ENCODE results near the gene HTRA3.

HTRA3 gene

DNA sequence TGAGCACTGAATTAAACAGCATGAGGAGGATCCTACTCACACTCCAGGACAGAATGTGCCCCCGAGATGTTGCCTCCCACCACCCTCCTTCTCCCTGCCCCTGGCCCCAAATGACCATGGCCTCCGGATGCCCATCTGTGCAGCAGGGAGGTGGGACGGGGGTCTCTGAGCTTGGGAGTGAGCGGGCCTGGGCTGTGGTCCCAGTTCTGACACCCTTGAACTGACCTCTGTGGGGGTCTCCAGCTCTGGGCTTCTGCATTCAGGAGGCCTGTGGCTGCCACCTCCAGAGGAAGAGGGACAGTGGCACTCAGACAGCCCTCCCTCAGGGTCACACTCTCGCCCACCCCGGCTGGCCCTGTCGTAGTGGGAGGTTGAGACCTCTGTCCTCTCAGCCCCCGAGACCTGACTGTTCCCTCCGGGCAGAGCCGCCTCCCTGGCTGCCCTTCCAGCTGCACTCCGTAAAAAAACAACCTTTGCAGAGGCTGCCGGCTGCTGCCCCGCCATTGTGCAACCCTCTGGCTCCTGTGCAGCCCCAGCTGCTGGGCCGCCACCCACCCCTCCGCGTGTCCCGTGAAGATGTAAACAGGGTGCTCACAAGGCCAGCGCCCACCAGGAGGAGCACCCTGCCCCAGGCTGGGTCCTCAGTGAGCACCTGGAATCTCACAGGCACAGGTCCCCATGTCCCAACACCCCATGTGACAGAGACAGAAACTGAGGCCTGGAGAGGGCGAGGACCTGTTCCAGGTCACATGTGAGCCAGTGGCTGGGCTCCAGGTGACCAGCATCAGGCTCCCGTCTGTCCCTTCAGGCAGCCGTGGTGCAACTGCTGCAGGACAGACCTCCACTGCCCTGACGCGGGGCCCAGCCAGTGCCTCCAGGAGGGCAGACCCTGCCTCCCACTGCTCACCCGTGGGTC, 39.6 kb downstream of the HTRA3 start:
- no peak for DNase-seq (ENCODE audit: low read depth, low spot score)

- no peak for DNase-seq (ENCODE audit: low read depth, low spot score)
These were observed 40.8 kb downstream of the HTRA3 start for GRCh38 chr4:8310306-8310705.

DNA sequence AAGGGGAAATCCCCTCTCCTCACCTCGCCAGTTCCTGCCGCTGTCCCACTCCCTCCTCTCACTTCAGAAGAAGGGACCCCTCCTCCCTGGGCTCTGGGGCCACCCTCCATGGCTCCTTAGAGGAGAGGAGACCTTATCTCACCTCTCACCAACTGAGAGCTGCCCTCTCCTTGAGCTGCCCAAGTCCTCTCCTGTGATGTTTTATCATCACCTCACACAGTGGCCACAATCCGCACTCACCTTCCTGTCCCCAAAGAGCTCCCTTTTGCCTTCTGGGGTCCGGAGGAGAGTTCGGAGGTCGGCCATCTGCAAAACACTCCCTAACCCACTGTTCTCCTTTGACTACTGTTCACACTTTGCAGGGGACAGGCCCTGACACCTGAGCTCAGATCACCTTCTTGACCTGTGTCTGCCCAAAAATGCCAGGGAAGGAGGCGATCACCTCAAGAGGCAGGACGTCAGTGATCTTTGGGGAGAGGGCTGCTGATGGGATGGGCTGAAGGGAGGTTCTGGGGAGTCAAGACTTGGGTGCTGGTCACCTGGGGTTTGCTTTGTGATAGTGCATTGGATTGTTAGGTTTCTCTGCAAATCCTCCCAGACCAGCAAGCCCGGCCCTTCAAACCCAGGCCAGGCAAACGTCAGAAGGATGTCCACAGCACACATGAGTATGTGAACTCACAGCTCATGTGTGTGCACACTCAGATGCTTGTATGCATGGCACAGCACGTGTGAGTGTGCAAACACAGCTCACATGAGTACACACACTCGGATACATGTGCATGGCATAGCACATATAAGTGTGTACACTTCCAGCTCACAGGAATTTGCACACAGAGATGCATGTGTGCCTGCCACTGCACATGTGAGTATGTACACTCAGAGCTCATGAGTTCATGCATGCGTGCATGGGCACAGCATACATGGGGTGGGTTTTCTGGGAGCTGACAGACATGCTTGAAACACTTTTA, 41.8 kb downstream of the HTRA3 start:
- no peak for DNase-seq (ENCODE audit: low read depth, low spot score)

- DNase-seq (ENCODE audit: low read depth, low spot score) = no peak
These were observed 42.5 kb downstream of the HTRA3 start for GRCh38 chr4:8312069-8312445.

GRCh38 chr4:8312976-8313375, 43.4 kb downstream of the HTRA3 start:
- no peak for DNase-seq (ENCODE audit: low read depth, low spot score)

DNA sequence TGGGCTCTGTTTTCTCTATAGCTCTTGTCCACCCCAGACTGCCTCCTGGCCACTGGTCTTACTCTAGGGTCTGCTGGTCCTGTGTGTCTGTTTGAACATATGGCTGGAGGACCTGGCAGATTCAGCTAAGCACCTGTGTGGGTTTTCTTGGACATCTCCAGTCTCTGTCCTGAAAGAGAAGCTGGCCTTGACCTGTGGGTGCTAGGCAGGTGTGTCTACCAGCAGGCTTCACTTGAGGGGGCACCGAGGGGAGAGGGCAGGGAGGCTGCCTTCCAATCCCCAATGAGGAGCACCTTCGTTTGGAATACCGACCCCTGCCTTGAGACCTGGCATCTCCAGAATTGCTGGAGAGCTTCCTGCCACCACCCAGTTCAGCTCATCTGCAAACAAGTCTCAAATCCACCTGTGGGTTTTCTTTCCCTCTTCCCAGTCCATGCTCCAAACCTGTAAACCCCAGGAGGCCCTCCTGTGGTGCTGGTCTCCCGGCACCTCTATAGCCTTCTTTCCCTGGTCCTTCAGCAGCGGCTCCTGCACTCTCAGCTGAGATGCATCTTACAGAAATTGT, 45.2 kb downstream of the HTRA3 start:
- DNase-seq (ENCODE audit: low read depth, low spot score) = no peak

GRCh38 chr4:8315435-8316250, 46.1 kb downstream of the HTRA3 start:
- DNase-seq (ENCODE audit: low read depth, low spot score) = peak; percentile 53

DNA sequence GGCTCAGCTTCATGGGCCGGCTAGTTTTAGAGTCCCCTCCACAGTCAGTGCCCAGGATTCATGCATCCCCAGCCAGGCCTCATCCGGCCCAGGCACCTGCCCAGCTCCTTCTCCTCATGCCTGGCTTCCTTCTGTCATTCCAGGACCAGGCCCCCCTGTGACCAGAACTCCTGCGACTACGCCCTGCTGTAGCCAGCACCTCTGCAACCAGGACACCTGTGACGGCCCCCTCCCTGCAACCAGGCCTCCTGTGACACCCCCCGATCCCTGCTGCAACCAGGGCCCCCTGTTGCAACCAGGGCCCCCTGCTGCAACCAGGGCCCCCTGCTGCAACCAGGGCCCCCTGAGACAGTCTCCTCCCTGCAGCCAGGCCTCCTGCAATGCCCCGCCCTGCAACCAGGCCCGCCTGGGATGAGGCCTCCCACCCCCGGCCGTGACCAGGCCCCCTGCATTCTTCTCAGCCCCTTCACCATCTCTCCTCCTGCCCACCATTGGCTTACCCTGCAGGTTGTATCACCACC, 46.8 kb downstream of the HTRA3 start:
- DNase-seq (ENCODE audit: low read depth, low spot score) = no peak

GRCh38 chr4:8316911-8317351, 47.4 kb downstream of the HTRA3 start:
- DNase-seq (ENCODE audit: low read depth, low spot score) = no peak

GRCh38 chr4:8317474-8317873, 47.9 kb downstream of the HTRA3 start:
- DNase-seq (ENCODE audit: low read depth, low spot score) = no peak

- no peak for DNase-seq (ENCODE audit: low read depth, low spot score)
These were observed 49.0 kb downstream of the HTRA3 start for GRCh38 chr4:8318509-8318908.

DNA sequence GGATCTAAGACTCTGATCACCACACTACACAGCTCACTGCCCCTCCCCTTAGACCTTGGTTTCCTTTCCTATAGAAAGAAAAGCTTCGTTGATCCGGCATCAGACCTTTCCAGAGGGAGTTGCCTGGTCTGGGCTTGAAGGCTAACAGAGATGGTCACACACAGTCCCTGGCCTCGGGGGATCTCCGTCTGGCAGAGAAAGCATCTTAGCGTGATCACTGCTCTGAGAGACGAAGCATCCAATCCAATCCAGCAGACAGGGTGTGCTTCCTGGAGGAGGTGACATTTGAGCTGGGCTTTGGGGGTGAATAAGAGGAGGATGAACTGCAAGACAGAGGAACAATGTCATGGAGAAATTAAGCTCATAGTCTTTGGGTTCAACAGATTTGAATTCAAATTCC, 49.5 kb downstream of the HTRA3 start:
- no peak for DNase-seq (ENCODE audit: low read depth, low spot score)

DNA sequence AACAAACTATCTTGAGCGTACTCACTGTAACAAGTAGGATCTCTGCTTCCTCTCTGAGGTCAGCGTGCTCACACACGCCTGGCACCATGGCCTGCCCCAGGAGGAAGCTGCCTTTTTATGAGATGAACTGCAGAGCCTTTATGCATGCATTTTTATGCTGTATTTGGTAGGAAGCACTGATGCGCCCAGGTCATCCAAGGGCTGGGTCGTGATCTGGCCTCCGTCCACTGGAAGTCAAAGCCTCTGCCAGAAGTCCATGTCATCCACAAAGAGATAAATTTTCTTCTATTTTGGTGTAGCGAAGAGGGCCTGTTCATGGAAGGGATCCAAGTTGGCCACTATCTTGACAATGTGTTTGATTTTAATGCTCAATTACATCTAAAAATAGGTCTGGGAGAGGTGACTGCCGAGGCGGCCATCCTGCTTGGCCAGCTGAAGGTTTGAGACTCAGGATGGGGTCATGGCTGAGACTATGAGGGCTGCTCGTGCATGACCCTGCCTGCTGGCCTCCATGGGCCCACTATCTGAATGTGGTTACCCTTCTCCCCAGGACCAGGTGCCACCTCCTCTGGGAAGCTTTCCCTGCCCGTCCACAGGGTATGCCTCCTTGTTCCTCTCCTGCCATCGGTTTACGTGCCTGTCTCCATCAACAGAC, 50.3 kb downstream of the HTRA3 start:
- DNase-seq (ENCODE audit: low read depth, low spot score) = no peak

DNA sequence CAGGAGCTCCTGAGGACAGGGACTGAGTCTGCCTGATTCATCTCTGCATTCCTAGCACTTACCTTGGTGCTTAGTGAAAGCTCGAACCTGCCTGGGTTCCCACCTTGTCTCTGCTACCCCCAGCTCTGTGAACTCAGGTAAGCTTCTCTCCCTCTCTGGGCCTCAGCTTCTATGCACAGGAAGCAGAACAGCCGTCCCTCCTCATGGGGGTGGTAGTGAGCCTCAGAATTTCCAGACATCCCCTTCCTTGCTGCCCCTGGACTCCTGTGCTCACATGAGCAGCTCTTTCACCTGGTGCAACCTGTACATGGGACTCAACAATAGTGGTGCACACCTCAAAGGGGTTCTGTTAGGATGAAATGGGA, 50.8 kb downstream of the HTRA3 start:
- DNase-seq (ENCODE audit: low read depth, low spot score) = no peak

GRCh38 chr4:8321220-8321619, 51.7 kb downstream of the HTRA3 start:
- no peak for DNase-seq (ENCODE audit: low read depth, low spot score)

DNA sequence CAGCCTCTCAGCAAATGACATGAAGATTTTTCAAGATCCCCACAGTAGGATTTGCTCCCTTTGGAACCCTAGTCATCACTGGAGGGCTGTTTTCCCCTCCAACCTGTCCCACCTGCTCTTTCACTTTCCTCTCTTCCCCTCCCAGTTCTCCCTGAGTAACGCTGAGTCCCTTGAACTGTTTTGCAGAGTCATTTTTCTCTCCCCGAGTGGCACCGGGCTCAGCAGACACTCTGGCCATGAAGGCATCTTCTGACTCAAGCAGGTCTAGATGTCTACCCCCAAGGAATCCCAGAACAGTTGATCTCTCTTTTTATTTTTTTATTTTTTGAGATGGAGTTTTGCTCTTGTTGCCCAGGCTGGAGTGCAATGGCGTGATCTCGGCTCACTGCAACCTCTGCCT, 52.2 kb downstream of the HTRA3 start:
- DNase-seq (ENCODE audit: low read depth, low spot score) = no peak

GRCh38 chr4:8322794-8323704, 53.5 kb downstream of the HTRA3 start:
- no peak for DNase-seq (ENCODE audit: low read depth, low spot score)

GRCh38 chr4:8323947-8324555, 54.5 kb downstream of the HTRA3 start:
- no peak for DNase-seq (ENCODE audit: low read depth, low spot score)

GRCh38 chr4:8324640-8325239, 55.2 kb downstream of the HTRA3 start:
- DNase-seq (ENCODE audit: low read depth, low spot score) = no peak

Measured in brain pericyte (primary cell).